H1 (cell line): ENCODE data around the gene GPX6. TPM values are rescaled to one million over a fixed set of nuclear protein-coding genes. Genes with fewer than 3 reads are reported as not detected.

Experiments
- CHD2 ChIP-seq: IDR thresholded peaks from 2 replicates; pipeline ENCODE4 v1.6.1; 2012; ENCODE audit warnings: low read length, improper control_type of control experiment
- CREB1 ChIP-seq: IDR thresholded peaks from 2 replicates; pipeline ENCODE4 v1.6.1; 2012; ENCODE audit warnings: inconsistent platforms
- KDM4A ChIP-seq: IDR thresholded peaks from one replicate; pipeline ENCODE4 v1.7.1; 2012; ENCODE audit warnings: low read depth, mild to moderate bottlenecking, moderate library complexity, low read length, inconsistent platforms; ENCODE audit not compliant: severe bottlenecking
- KDM5A ChIP-seq: fragments of 200-600 bp; IDR thresholded peaks from 2 replicates; pipeline ENCODE4 v1.7.1; 2012; ENCODE audit warnings: mild to moderate bottlenecking, low read length, inconsistent platforms, mixed read lengths
- SIN3A ChIP-seq, 2 experiments: IDR thresholded peaks in 1 of 2; conservative IDR thresholded peaks in 1 of 2; 2 replicates each; pipeline ENCODE4 v1.6.1; 2011 to 2012; ENCODE audit warnings: low read length in 2 of 2, improper control_type of control experiment in 1 of 2, low read depth in 1 of 2, mild to moderate bottlenecking in 1 of 2
- polyA plus RNA-seq, 7 experiments: library from polyadenylated mRNA; depleted of rRNA in 3 of 7; stranded (reverse) in 5 of 7; unstranded in 2 of 7; fragments of >200 nt in 5 of 7; fragments of 200-250 nt in 2 of 7; gene quantifications; 1 replicate in 5 of 7; 2 replicates in 1 of 7; 4 replicates in 1 of 7; pipeline versions ENCODE4 v1.2.1 to v1.2.3, GENCODE V29; 2011 to 2013; ENCODE audit warnings: missing spikeins in 2 of 7, mixed read lengths in 2 of 7
- total RNA-seq: library from RNA; stranded (reverse); fragmentation: NEBNext Ultra II Directional; extraction: Animal tissue kit (Norgen Biotek cat#: 25700); gene quantifications from 2 replicates; pipeline ENCODE4 v1.2.1, GENCODE V29; 2021
- TF ChIP-seq, protein P1 (sequence below): fragments of 300-600 bp; sonication (generic); IDR thresholded peaks from 2 replicates; pipeline ENCODE4 v1.7.1; 2012; ENCODE audit warnings: low read length, moderate library complexity, mild to moderate bottlenecking, inconsistent platforms; ENCODE audit not compliant: insufficient replicate concordance
- TF ChIP-seq, protein P2 (sequence below): IDR thresholded peaks from 2 replicates; pipeline ENCODE4 v1.6.1; 2012; ENCODE audit warnings: inconsistent platforms

The GPX6 gene
- total and polyA plus RNA-seq, 2 of the 8 experiments (the other 6 are each of a cell fraction or from before 2014, with no cell fraction given): not detected

DNA sequence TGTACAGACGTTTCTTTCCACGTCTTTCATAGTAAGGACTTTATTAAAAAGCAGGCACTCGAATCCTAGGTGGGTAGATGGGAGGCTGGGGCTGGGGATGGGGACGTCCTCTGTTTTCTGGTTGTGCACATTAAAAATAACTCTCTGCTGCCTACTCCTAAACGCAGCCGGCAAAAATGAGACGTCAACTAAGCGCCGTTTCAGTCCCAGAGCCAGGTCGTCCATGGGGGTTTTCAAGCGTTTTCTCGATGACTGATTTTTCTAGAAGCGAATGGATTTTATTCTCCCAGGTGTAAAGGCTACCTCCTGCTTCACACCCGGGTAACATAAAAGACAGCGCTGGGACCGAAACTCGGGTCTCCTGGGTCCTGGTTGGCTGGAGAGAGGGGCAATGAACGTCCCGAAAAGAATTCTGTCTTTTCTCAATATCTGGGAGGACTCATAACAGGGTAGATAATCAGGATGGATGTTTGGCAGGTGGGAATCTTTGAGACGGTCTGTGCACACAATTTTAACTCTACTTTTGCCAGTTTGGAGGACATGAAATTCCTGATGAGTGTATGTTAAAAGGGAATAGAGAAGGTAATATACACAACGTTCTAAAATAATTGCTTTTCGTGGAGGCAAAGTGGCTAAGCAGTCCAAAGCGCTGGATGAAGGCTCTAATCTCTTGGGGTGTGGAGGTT is 25.2 kb downstream of the GPX6 start (continued):
- TF ChIP-seq, protein P1, sequence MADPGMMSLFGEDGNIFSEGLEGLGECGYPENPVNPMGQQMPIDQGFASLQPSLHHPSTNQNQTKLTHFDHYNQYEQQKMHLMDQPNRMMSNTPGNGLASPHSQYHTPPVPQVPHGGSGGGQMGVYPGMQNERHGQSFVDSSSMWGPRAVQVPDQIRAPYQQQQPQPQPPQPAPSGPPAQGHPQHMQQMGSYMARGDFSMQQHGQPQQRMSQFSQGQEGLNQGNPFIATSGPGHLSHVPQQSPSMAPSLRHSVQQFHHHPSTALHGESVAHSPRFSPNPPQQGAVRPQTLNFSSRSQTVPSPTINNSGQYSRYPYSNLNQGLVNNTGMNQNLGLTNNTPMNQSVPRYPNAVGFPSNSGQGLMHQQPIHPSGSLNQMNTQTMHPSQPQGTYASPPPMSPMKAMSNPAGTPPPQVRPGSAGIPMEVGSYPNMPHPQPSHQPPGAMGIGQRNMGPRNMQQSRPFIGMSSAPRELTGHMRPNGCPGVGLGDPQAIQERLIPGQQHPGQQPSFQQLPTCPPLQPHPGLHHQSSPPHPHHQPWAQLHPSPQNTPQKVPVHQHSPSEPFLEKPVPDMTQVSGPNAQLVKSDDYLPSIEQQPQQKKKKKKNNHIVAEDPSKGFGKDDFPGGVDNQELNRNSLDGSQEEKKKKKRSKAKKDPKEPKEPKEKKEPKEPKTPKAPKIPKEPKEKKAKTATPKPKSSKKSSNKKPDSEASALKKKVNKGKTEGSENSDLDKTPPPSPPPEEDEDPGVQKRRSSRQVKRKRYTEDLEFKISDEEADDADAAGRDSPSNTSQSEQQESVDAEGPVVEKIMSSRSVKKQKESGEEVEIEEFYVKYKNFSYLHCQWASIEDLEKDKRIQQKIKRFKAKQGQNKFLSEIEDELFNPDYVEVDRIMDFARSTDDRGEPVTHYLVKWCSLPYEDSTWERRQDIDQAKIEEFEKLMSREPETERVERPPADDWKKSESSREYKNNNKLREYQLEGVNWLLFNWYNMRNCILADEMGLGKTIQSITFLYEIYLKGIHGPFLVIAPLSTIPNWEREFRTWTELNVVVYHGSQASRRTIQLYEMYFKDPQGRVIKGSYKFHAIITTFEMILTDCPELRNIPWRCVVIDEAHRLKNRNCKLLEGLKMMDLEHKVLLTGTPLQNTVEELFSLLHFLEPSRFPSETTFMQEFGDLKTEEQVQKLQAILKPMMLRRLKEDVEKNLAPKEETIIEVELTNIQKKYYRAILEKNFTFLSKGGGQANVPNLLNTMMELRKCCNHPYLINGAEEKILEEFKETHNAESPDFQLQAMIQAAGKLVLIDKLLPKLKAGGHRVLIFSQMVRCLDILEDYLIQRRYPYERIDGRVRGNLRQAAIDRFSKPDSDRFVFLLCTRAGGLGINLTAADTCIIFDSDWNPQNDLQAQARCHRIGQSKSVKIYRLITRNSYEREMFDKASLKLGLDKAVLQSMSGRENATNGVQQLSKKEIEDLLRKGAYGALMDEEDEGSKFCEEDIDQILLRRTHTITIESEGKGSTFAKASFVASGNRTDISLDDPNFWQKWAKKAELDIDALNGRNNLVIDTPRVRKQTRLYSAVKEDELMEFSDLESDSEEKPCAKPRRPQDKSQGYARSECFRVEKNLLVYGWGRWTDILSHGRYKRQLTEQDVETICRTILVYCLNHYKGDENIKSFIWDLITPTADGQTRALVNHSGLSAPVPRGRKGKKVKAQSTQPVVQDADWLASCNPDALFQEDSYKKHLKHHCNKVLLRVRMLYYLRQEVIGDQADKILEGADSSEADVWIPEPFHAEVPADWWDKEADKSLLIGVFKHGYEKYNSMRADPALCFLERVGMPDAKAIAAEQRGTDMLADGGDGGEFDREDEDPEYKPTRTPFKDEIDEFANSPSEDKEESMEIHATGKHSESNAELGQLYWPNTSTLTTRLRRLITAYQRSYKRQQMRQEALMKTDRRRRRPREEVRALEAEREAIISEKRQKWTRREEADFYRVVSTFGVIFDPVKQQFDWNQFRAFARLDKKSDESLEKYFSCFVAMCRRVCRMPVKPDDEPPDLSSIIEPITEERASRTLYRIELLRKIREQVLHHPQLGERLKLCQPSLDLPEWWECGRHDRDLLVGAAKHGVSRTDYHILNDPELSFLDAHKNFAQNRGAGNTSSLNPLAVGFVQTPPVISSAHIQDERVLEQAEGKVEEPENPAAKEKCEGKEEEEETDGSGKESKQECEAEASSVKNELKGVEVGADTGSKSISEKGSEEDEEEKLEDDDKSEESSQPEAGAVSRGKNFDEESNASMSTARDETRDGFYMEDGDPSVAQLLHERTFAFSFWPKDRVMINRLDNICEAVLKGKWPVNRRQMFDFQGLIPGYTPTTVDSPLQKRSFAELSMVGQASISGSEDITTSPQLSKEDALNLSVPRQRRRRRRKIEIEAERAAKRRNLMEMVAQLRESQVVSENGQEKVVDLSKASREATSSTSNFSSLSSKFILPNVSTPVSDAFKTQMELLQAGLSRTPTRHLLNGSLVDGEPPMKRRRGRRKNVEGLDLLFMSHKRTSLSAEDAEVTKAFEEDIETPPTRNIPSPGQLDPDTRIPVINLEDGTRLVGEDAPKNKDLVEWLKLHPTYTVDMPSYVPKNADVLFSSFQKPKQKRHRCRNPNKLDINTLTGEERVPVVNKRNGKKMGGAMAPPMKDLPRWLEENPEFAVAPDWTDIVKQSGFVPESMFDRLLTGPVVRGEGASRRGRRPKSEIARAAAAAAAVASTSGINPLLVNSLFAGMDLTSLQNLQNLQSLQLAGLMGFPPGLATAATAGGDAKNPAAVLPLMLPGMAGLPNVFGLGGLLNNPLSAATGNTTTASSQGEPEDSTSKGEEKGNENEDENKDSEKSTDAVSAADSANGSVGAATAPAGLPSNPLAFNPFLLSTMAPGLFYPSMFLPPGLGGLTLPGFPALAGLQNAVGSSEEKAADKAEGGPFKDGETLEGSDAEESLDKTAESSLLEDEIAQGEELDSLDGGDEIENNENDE: no peak
- no peak for TF ChIP-seq CHD2
- TF ChIP-seq KDM5A: no peak
- peak; percentile 30 for TF ChIP-seq KDM4A
- TF ChIP-seq, protein P2, sequence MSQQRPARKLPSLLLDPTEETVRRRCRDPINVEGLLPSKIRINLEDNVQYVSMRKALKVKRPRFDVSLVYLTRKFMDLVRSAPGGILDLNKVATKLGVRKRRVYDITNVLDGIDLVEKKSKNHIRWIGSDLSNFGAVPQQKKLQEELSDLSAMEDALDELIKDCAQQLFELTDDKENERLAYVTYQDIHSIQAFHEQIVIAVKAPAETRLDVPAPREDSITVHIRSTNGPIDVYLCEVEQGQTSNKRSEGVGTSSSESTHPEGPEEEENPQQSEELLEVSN: no peak
- TF ChIP-seq SIN3A (conservative IDR thresholded peaks at IDR 0.05 in 1 of 2, IDR thresholded peaks at IDR 0.05 in 1 of 2; ENCODE audit: low read depth in 1 of 2, low read length in 2 of 2): no peak
- TF ChIP-seq CREB1: 0 out of 2 replicates have a peak, but pooled peaks have one; percentile 24
